DND-41 (cell line): ENCODE measurements around the gene TMEM126B.

Source experiments
- ATAC-seq: fragments of 200-7000 bp; cut with Tn5 transposase; 3 replicates; pipeline ENCODE4 v1.9.1; 2021; ENCODE audit warnings: low read depth; ENCODE audit not compliant: insufficient read depth
- DNase-seq: peaks from one replicate; pipeline ENCODE4 v3.0.0-alpha.2; 2020
- H2AFZ ChIP-seq: 2 replicates; pipeline ENCODE4 v1.6.0; 2012; ENCODE audit warnings: low read depth, low read length
- H3K27ac ChIP-seq: 2 replicates; pipeline ENCODE4 v1.5.1; 2012; ENCODE audit warnings: low read length, inconsistent platforms
- H3K27me3 ChIP-seq: fragments of 200-600 bp; sonication (generic); 2 replicates; pipeline ENCODE4 v1.6.0; 2012; ENCODE audit warnings: low read length, mild to moderate bottlenecking, inconsistent platforms; ENCODE audit not compliant: insufficient read depth, poor library complexity
- H3K36me3 ChIP-seq: 2 replicates; pipeline ENCODE4 v1.5.1; 2012; ENCODE audit warnings: low read length, inconsistent platforms; ENCODE audit not compliant: insufficient read depth
- H3K4me1 ChIP-seq: 2 replicates; pipeline ENCODE4 v1.5.1; 2012; ENCODE audit warnings: mild to moderate bottlenecking, low read length; ENCODE audit not compliant: insufficient read depth
- H3K4me2 ChIP-seq: 2 replicates; pipeline ENCODE4 v1.6.0; 2012; ENCODE audit warnings: mild to moderate bottlenecking, moderate library complexity, low read length, inconsistent platforms; ENCODE audit not compliant: insufficient read depth
- H3K4me3 ChIP-seq, 2 experiments: fragments of 200-600 bp in 1 of 2; shearing (Covaris generic) in 1 of 2; 2 replicates each; pipeline ENCODE4 v1.5.1; 2012 to 2016; ENCODE audit warnings: inconsistent platforms in 2 of 2, low read length in 2 of 2, mild to moderate bottlenecking in 2 of 2, low read depth in 1 of 2, moderate library complexity in 1 of 2
- H3K79me2 ChIP-seq: 2 replicates; pipeline ENCODE4 v1.6.0; 2012; ENCODE audit warnings: low read length, inconsistent platforms; ENCODE audit not compliant: insufficient read depth
- H3K9ac ChIP-seq: 2 replicates; pipeline ENCODE4 v1.6.0; 2012; ENCODE audit warnings: low read depth, mild to moderate bottlenecking, inconsistent platforms, low read length, moderate library complexity
- H3K9me3 ChIP-seq: 2 replicates; pipeline ENCODE4 v1.5.1; 2012; ENCODE audit warnings: low read length, moderate library complexity, mild to moderate bottlenecking, inconsistent platforms; ENCODE audit not compliant: insufficient read depth, severe bottlenecking
- H4K20me1 ChIP-seq: 2 replicates; pipeline ENCODE4 v1.6.0; 2012; ENCODE audit warnings: low read length; ENCODE audit not compliant: insufficient read depth
- EZH2 ChIP-seq: IDR thresholded peaks from 3 replicates; pipeline ENCODE4 v1.6.1; 2012; ENCODE audit warnings: borderline replicate concordance, low read depth, mild to moderate bottlenecking, moderate library complexity, low read length, inconsistent platforms; ENCODE audit not compliant: severe bottlenecking
- TF ChIP-seq, protein P1 (sequence below): IDR thresholded peaks from 2 replicates; pipeline ENCODE4 v1.5.1; 2012; ENCODE audit warnings: borderline replicate concordance, low read length, moderate library complexity, mild to moderate bottlenecking; ENCODE audit not compliant: poor library complexity, severe bottlenecking; ENCODE audit errors: extremely low read depth

Gene TMEM126B

DNA sequence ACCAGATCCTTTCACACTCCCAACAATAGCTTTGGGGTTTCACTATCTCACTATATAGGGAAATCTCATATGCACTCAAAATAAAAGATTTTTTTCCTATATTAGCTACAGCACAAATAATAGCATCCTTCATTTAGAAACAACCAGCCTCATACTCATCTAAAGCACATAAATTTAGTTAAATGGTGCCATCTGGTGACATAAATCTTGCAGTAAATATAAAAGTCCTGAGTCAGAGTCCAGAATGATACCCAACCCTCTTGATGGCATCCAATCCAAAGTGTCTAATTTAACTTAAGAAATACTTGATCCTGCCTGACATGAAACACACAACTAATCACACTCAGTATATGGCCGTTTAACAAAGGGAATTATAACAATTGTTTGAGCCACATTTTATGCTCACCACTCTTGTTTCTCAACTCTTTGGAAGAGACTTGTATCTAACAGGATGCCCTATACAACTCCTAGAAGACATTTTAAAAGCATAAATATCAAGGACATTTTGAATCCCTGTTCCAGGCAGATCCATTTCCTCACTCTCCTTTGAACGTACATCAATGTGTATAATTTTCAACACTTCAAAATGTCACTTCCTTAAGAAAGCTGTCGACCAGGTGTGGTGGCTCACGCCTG lies 37.4 kb upstream of the TMEM126B start:
- H3K36me3 ChIP-seq, result no peaks in the 10 kb centered on the region
- no peaks in the 10 kb centered on the region for H3K79me2 ChIP-seq
- H3K4me2 ChIP-seq, result no peak overlapping the region
- no peak overlapping the region for H3K27ac ChIP-seq
- H3K27me3 ChIP-seq, result no peaks in the 10 kb centered on the region
- H3K4me1 ChIP-seq, result no peaks in the 10 kb centered on the region
- H2AFZ ChIP-seq, result no peak overlapping the region
- H4K20me1 ChIP-seq, result no peaks in the 10 kb centered on the region
- no peak for TF ChIP-seq EZH2
- TF ChIP-seq, protein P1, sequence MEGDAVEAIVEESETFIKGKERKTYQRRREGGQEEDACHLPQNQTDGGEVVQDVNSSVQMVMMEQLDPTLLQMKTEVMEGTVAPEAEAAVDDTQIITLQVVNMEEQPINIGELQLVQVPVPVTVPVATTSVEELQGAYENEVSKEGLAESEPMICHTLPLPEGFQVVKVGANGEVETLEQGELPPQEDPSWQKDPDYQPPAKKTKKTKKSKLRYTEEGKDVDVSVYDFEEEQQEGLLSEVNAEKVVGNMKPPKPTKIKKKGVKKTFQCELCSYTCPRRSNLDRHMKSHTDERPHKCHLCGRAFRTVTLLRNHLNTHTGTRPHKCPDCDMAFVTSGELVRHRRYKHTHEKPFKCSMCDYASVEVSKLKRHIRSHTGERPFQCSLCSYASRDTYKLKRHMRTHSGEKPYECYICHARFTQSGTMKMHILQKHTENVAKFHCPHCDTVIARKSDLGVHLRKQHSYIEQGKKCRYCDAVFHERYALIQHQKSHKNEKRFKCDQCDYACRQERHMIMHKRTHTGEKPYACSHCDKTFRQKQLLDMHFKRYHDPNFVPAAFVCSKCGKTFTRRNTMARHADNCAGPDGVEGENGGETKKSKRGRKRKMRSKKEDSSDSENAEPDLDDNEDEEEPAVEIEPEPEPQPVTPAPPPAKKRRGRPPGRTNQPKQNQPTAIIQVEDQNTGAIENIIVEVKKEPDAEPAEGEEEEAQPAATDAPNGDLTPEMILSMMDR, result peak; percentile 42
- H3K9ac ChIP-seq, result no peak overlapping the region
- H3K4me3 ChIP-seq, result no peak overlapping the region
- DNase-seq (no peak), ATAC-seq (no peak)
- H3K9me3 ChIP-seq, result no peaks in the 10 kb centered on the region

DNA sequence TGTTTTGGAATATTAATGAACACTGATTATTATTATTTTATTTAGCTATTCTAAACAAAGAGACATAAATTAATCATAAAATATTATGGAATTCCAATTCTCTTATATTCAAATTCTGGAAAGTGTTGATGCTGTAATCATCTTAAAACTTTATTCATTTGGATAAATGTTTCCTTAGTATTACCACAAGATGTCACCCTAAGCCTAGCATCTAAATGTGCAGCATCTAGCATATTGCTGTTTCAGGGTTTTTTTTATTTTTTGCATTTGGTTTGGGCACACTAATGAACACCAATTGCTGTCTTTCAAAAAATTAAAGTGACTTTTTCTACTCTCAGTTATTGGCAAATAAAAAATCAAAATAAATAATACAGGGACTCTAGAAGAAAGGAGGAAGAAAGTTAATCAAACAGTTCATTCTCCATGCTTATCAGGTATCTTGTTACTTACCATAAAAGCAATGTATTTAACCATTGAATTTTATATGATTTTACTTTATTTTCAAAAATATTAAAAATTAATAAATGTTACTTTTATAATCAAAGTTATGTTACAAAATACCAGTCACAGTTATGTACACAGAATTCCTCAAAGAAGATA lies 33.0 kb upstream of the TMEM126B start:
- DNase-seq, result no peak
- ATAC-seq, result peak; percentile 68
- no peak overlapping the region for H3K27ac ChIP-seq

DNA sequence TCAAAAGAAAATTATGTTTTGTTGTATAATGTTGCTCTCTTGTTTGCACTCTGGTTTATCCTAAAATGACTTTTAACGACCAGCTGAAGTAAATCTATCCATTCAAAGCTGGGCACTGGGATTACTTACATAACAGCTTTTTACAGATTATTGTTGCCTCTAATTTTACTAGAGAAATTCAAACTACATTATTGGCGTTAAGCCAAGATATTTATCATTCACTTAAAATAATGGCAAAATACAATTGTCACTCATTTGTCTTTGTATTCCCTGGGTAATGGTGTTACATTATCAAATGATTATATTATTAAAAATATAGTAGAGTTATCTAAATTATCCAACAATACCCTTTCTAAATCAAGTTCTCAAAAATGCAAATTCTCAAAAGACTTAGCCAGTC lies 31.5 kb upstream of the TMEM126B start:
- DNase-seq, result no peak
- no peak for ATAC-seq
- Histone ChIP-seq H3K79me2 (no peaks in the 10 kb centered on the region), H3K36me3 (no peaks in the 10 kb centered on the region), H3K4me2 (no peak overlapping the region), H3K9ac (no peak overlapping the region), H3K4me3 (no peak overlapping the region), H3K27me3 (no peaks in the 10 kb centered on the region), H3K27ac (no peak overlapping the region), H3K4me1 (no peaks in the 10 kb centered on the region), H2AFZ (no peak overlapping the region), H3K9me3 (no peaks in the 10 kb centered on the region), H4K20me1 (no peaks in the 10 kb centered on the region)
- TF ChIP-seq, protein P1, result no peak
- no peak for TF ChIP-seq EZH2

More for the DNA sequence above, 33.0 kb upstream of the TMEM126B start:
- Histone ChIP-seq H3K4me3 (no peak overlapping the region), H3K79me2 (no peaks in the 10 kb centered on the region), H3K4me2 (no peak overlapping the region), H3K9me3 (no peaks in the 10 kb centered on the region), H3K4me1 (no peaks in the 10 kb centered on the region), H3K27me3 (no peaks in the 10 kb centered on the region), H2AFZ (no peak overlapping the region), H3K36me3 (no peaks in the 10 kb centered on the region), H3K9ac (no peak overlapping the region), H4K20me1 (no peaks in the 10 kb centered on the region)
- TF ChIP-seq, protein P1, result peak; percentile 64
- TF ChIP-seq EZH2, result no peak
